ENCODE results near the gene PLCH1. TPM values are rescaled to one million over a fixed set of nuclear protein-coding genes. Genes with fewer than 3 reads are reported as not detected.

PLCH1 gene
- total RNA-seq, 1 donor from 2014 or later, result 14.0 TPM

DNA sequence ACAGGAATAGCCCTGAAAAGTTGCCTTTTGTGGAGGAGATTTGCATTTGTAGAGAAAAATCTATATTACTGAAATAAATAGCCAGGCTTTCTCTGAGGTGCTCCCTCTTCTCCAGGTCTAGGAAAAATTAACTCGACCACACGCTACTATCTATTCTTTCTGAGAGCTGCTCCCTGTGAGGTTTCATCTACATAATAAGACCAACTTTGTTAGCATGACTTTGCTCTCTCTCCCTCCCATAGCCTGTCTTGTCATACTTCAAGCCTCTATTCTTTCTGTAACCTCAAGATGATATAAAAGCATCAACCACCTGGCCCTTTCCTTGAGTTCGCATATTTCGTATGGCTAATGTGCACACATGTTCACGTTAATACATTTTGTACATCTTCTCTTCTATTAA is 375.6 kb downstream of the PLCH1 start:
- ATAC-seq, result no peak
- no peaks in the 10 kb centered on the region for H3K36me3 ChIP-seq
- no peaks in the 10 kb centered on the region for H3K4me1 ChIP-seq
- no peaks in the 10 kb centered on the region for H3K27me3 ChIP-seq (ENCODE audit: low read depth)
- no peaks in the 10 kb centered on the region for H3K9me3 ChIP-seq
- TF ChIP-seq, protein P1, sequence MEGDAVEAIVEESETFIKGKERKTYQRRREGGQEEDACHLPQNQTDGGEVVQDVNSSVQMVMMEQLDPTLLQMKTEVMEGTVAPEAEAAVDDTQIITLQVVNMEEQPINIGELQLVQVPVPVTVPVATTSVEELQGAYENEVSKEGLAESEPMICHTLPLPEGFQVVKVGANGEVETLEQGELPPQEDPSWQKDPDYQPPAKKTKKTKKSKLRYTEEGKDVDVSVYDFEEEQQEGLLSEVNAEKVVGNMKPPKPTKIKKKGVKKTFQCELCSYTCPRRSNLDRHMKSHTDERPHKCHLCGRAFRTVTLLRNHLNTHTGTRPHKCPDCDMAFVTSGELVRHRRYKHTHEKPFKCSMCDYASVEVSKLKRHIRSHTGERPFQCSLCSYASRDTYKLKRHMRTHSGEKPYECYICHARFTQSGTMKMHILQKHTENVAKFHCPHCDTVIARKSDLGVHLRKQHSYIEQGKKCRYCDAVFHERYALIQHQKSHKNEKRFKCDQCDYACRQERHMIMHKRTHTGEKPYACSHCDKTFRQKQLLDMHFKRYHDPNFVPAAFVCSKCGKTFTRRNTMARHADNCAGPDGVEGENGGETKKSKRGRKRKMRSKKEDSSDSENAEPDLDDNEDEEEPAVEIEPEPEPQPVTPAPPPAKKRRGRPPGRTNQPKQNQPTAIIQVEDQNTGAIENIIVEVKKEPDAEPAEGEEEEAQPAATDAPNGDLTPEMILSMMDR (IDR thresholded peaks at IDR 0.05), result no peak
- no peak for DNase-seq
- intact Hi-C loops (cut with DNase I), result no loop called here
- no peak overlapping the region for H3K27ac ChIP-seq
- no peak overlapping the region for H3K4me3 ChIP-seq

DNA sequence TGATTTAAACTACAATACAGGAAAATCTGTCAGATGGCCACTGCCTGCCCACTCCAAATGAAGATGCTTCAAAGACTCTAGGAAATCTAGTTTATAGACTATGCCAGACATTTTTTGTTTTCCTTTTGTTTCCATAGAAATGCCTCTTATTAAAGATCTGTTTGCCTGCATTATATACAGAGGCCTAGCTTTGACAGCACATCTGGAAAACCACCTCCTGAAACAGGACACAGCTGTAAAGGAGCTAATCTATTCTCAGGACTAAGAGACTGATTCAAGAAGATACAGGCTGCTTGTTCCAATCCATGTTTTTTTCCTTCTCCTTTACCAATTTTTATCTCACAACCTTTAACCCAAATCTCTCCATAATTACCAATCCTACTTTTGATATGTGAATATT is 376.1 kb downstream of the PLCH1 start:
- H3K27ac ChIP-seq, result no peak overlapping the region
- TF ChIP-seq, protein P1 (IDR thresholded peaks at IDR 0.05), result no peak
- intact Hi-C loops (cut with DNase I), result no loop called here
- no peak for DNase-seq
- H3K4me3 ChIP-seq, result no peak overlapping the region
- H3K36me3 ChIP-seq, result no peaks in the 10 kb centered on the region
- ATAC-seq, result no peak
- no peaks in the 10 kb centered on the region for H3K27me3 ChIP-seq (ENCODE audit: low read depth)
- H3K9me3 ChIP-seq, result no peaks in the 10 kb centered on the region
- H3K4me1 ChIP-seq, result no peaks in the 10 kb centered on the region

DNA sequence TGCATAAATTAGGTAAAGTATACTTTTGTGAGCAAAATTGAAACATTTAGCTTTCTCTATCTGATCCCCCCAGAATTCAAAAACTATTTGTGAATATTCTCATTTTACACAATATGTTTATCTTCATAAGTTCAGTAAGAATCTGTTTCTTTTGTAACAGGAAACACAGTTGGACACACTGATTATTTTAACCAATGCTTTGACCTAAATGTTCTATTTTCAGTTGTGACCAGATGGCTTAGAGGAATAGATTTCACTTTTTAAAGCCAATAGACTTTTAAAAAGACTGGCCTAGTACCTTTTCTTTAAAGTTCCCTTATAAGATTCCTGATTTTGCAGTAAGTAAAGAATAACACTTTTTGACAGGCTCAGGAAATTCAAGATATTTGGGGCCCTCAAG is 377.4 kb downstream of the PLCH1 start:
- H3K4me1 ChIP-seq, result no peaks in the 10 kb centered on the region
- TF ChIP-seq, protein P1 (IDR thresholded peaks at IDR 0.05), result no peak
- no peak for ATAC-seq

GRCh38 chr3:155365178-155365783 is 379.6 kb downstream of the PLCH1 start:
- intact Hi-C loops (cut with DNase I), result no loop called here
- H3K4me3 ChIP-seq, result no peak overlapping the region
- no peaks in the 10 kb centered on the region for H3K36me3 ChIP-seq
- ATAC-seq, result no peak
- no peak overlapping the region for H3K27ac ChIP-seq
- no peaks in the 10 kb centered on the region for H3K4me1 ChIP-seq
- DNase-seq, result no peak
- no peaks in the 10 kb centered on the region for H3K27me3 ChIP-seq (ENCODE audit: low read depth)
- no peaks in the 10 kb centered on the region for H3K9me3 ChIP-seq
- TF ChIP-seq, protein P1 (IDR thresholded peaks at IDR 0.05), result no peak

More for the DNA sequence above, 377.4 kb downstream of the PLCH1 start:
- Histone ChIP-seq H3K4me3 (no peak overlapping the region), H3K9me3 (no peaks in the 10 kb centered on the region), H3K36me3 (no peaks in the 10 kb centered on the region), H3K27me3 (ENCODE audit: low read depth) (no peaks in the 10 kb centered on the region), H3K27ac (no peak overlapping the region)
- intact Hi-C loops (cut with DNase I), result no loop called here
- no peak for DNase-seq

DNA sequence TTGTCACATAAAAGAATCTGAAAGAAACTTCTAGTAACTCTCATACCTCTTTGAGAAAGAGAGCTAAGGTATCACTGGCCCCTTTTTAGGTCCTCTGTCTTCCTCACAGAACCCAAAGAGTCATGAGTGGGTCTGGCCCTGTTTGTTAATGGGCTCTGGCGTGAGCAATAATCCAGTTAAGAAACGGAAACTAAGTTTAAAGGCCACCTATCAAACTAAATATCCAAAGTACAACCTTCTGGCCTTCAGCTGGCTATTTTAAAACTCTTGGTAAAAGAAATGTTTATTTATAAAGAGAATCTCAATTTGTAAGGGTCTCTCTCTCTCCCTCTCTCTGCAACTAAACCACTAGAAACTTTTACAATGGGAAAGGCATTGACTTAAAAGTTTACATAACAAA is 380.4 kb downstream of the PLCH1 start:
- Histone ChIP-seq H3K9me3 (no peaks in the 10 kb centered on the region), H3K27me3 (ENCODE audit: low read depth) (no peaks in the 10 kb centered on the region), H3K4me3 (no peak overlapping the region), H3K36me3 (no peaks in the 10 kb centered on the region), H3K27ac (no peak overlapping the region), H3K4me1 (no peaks in the 10 kb centered on the region)
- ATAC-seq (no peak), DNase-seq (no peak)
- TF ChIP-seq, protein P1 (IDR thresholded peaks at IDR 0.05), result no peak
- intact Hi-C loops (cut with DNase I), result no loop called here

Data from lower lobe of right lung (tissue), 2 donors.